Measurements from ENCODE around the gene CD244. TPM values are rescaled to one million over a fixed set of nuclear protein-coding genes. Genes with fewer than 3 reads are reported as not detected.

Gene CD244
- total RNA-seq, 4 donors from 2014 or later, result 0.15 to 0.47 (median 0.27) TPM; not detected in 1

Other genes starting within 250 kb of the CD244 start
- gene SLAMF1, start 215.8 kb downstream of the CD244 start, total RNA-seq, result 1 to 10 TPM in 2 of 4 donors, under 1 TPM in 1, not detected in 1; 0.12 to 2.8 (median 1.2) TPM
- 1 to 10 TPM in 3 of 4 donors, not detected in 1; 2.2 to 8.5 (median 4.5) TPM for gene CD48, start 151.1 kb downstream of the CD244 start, total RNA-seq
- gene SLAMF7, start 123.6 kb downstream of the CD244 start, total RNA-seq, result 1 to 10 TPM in 1 of 4 donors, under 1 TPM in 2, not detected in 1; 0.62 to 3.5 (median 0.67) TPM
- 1 to 10 TPM in 1 of 4 donors, under 1 TPM in 2, not detected in 1; 0.27 to 2.4 (median 0.62) TPM for gene LY9, start 66.7 kb downstream of the CD244 start, total RNA-seq
- 1 to 10 TPM in 1 of 4 donors, under 1 TPM in 1, not detected in 2; 0.46 to 1.9 TPM for gene ITLN1, start 22.3 kb upstream of the CD244 start, total RNA-seq
- not detected for gene ITLN2, start 91.9 kb upstream of the CD244 start, total RNA-seq
- gene F11R, start 158.3 kb upstream of the CD244 start, total RNA-seq, result 10 to 100 TPM in 1 of 4 donors, 1 to 10 TPM in 3; 4.5 to 28.2 (median 9.9) TPM
- 10 to 100 TPM; 18.1 to 52.1 (median 29.4) TPM for gene TSTD1, start 176.1 kb upstream of the CD244 start, total RNA-seq
- gene USF1, start 183.1 kb upstream of the CD244 start, total RNA-seq, result 10 to 100 TPM; 50.9 to 79.4 (median 60.5) TPM
- gene ARHGAP30, start 207.0 kb upstream of the CD244 start, total RNA-seq, result 10 to 100 TPM in 1 of 4 donors, 1 to 10 TPM in 3; 1.9 to 11.6 (median 4.4) TPM
- 1 to 10 TPM in 1 of 4 donors, under 1 TPM in 1, not detected in 2; 0.27 to 1.9 TPM for gene NECTIN4, start 226.7 kb upstream of the CD244 start, total RNA-seq
- 10 to 100 TPM in 2 of 4 donors, 1 to 10 TPM in 2; 3.5 to 22.6 (median 8.6) TPM for gene KLHDC9, start 235.5 kb upstream of the CD244 start, total RNA-seq

All from gastroesophageal sphincter (tissue), 4 donors.